ENCODE results near the gene PCDHGB4.

The PCDHGB4 gene

DNA sequence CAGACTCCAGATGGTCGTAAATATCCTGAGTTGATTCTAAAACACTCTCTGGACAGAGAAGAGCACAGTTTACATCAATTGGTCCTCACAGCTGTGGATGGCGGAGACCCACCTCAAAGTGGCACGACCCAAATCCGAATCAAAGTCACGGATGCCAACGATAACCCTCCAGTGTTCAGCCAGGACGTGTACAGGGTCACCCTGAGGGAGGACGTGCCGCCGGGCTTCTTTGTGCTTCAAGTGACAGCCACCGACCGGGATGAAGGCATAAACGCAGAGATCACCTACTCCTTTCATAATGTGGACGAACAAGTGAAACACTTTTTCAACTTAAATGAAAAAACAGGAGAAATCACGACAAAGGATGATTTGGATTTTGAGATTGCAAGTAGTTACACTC is 26.8 kb upstream of the PCDHGB4 start (continued):
- TF ChIP-seq TSHZ2 (CRISPR knock-in tag; IDR thresholded peaks at IDR 0.05) (no peak), ISL1 (CRISPR knock-in tag; IDR thresholded peaks at IDR 0.05) (no peak), OSR1 (CRISPR knock-in tag; IDR thresholded peaks at IDR 0.05) (no peak), GLIS3 (CRISPR knock-in tag; IDR thresholded peaks at IDR 0.05) (no peak), TCF4 (CRISPR knock-in tag; IDR thresholded peaks at IDR 0.05; ENCODE audit: borderline replicate concordance) (no peak), ZNF565 (CRISPR knock-in tag; conservative IDR thresholded peaks at IDR 0.05; ENCODE audit: low read depth) (no peak), SNAI2 (CRISPR knock-in tag; IDR thresholded peaks at IDR 0.05) (no peak)
- TF ChIP-seq, protein P1, sequence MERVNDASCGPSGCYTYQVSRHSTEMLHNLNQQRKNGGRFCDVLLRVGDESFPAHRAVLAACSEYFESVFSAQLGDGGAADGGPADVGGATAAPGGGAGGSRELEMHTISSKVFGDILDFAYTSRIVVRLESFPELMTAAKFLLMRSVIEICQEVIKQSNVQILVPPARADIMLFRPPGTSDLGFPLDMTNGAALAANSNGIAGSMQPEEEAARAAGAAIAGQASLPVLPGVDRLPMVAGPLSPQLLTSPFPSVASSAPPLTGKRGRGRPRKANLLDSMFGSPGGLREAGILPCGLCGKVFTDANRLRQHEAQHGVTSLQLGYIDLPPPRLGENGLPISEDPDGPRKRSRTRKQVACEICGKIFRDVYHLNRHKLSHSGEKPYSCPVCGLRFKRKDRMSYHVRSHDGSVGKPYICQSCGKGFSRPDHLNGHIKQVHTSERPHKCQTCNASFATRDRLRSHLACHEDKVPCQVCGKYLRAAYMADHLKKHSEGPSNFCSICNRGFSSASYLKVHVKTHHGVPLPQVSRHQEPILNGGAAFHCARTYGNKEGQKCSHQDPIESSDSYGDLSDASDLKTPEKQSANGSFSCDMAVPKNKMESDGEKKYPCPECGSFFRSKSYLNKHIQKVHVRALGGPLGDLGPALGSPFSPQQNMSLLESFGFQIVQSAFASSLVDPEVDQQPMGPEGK (CRISPR knock-in tag; IDR thresholded peaks at IDR 0.05; ENCODE audit: borderline replicate concordance), result no peak
- TF ChIP-seq, protein P2, sequence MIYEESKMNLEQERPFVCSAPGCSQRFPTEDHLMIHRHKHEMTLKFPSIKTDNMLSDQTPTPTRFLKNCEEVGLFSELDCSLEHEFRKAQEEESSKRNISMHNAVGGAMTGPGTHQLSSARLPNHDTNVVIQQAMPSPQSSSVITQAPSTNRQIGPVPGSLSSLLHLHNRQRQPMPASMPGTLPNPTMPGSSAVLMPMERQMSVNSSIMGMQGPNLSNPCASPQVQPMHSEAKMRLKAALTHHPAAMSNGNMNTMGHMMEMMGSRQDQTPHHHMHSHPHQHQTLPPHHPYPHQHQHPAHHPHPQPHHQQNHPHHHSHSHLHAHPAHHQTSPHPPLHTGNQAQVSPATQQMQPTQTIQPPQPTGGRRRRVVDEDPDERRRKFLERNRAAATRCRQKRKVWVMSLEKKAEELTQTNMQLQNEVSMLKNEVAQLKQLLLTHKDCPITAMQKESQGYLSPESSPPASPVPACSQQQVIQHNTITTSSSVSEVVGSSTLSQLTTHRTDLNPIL (CRISPR knock-in tag; IDR thresholded peaks at IDR 0.05; ENCODE audit: low read depth), result no peak

GRCh38 chr5:141362719-141363118 is 24.8 kb upstream of the PCDHGB4 start:
- ATAC-seq, result no peak
- TF ChIP-seq SNAI2 (CRISPR knock-in tag; IDR thresholded peaks at IDR 0.05) (no peak), POU6F1 (CRISPR knock-in tag; IDR thresholded peaks at IDR 0.05; ENCODE audit: borderline replicate concordance, low read depth) (no peak), ARNTL (CRISPR knock-in tag; IDR thresholded peaks at IDR 0.05; ENCODE audit: borderline replicate concordance, low read depth) (no peak), ZNF8 (CRISPR knock-in tag; IDR thresholded peaks at IDR 0.05) (no peak), CSRNP3 (CRISPR knock-in tag; IDR thresholded peaks at IDR 0.05) (no peak), ZC3H10 (CRISPR knock-in tag; IDR thresholded peaks at IDR 0.05) (no peak)
- TF ChIP-seq, protein P2 (CRISPR knock-in tag; IDR thresholded peaks at IDR 0.05; ENCODE audit: low read depth), result no peak

DNA sequence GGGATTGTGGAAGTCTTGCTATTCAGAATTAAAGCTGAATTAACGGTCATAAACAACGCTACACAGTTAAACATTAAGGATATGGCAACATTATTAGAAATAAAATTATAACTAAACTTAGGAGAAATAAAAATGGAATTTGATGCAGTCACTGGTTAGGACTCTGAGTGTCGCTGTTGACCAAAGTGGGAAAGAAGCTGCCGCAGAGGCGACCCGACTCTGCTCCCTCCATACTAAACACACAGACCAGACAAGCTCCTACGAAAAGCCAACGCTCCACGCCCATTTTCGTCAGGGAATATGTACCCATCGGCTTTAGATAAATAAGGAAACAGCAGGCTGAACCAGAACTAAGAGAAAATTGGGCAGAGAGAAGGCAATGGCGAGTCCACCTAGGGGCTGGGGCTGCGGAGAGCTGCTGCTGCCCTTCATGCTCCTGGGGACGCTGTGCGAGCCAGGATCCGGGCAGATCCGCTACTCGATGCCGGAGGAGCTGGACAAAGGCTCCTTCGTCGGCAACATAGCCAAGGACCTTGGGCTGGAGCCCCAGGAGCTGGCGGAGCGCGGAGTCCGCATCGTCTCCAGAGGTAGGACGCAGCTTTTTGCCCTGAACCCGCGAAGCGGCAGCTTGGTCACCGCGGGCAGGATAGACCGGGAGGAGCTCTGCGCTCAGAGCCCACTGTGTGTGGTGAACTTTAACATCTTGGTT is 23.4 kb upstream of the PCDHGB4 start, which contains the start of gene PCDHGA5:
TSS of gene PCDHGA5 (plus strand) at position 211 of the 709 bp plus-strand sequence. CDS start at position 380, 169 bp downstream.
- no peak for ATAC-seq
- TF ChIP-seq BACH2 (CRISPR knock-in tag; IDR thresholded peaks at IDR 0.05; ENCODE audit: borderline replicate concordance) (no peak), SNAI2 (CRISPR knock-in tag; IDR thresholded peaks at IDR 0.05) (no peak), OSR1 (CRISPR knock-in tag; IDR thresholded peaks at IDR 0.05) (no peak), TOX (CRISPR knock-in tag; IDR thresholded peaks at IDR 0.05; ENCODE audit: borderline replicate concordance) (no peak), POU6F1 (CRISPR knock-in tag; IDR thresholded peaks at IDR 0.05; ENCODE audit: borderline replicate concordance, low read depth) (no peak), ISL1 (CRISPR knock-in tag; IDR thresholded peaks at IDR 0.05) (no peak), TSHZ2 (CRISPR knock-in tag; IDR thresholded peaks at IDR 0.05) (no peak)
- TF ChIP-seq, protein P1 (CRISPR knock-in tag; IDR thresholded peaks at IDR 0.05; ENCODE audit: borderline replicate concordance), result no peak

Data from SK-N-SH treated with all-trans-retinoic acid at 6 μM for 48 hours (cell line).